GM23248 (cell line): Measurements from ENCODE around the gene USE1.
"Not testable (repeated sequence)": the region's sequence is repeated elsewhere in the genome, so short reads cannot be mapped to it uniquely, and the experiment has no call there.

Source experiments
- EZH2 ChIP-seq: fragments of 200-600 bp; sonication (generic); IDR thresholded peaks from 2 replicates; pipeline ENCODE4 v1.6.1; 2018; ENCODE audit warnings: antibody characterized with exemption, mild to moderate bottlenecking; ENCODE audit not compliant: insufficient read depth, poor library complexity, severe bottlenecking
- EZH2phosphoT487 ChIP-seq: fragments of 200-600 bp; sonication (generic); IDR thresholded peaks from 2 replicates; pipeline ENCODE4 v1.6.1; 2018; ENCODE audit warnings: antibody characterized with exemption, moderate library complexity, mild to moderate bottlenecking, low read depth; ENCODE audit not compliant: insufficient read depth

- TF ChIP-seq EZH2, EZH2phosphoT487: not testable (repeated sequence)
Observed at GRCh38 chr19:17191736-17192135, 23.4 kb upstream of the USE1 start.
